NCI-H526 treated with DMSO at 0.1 percent for 48 hours (cell line): ENCODE measurements around the gene MAP2K3.

Experiments
- DNase-seq: peaks from one replicate; lab custom pipeline; 2025; lab: John Stamatoyannopoulos, UW

The MAP2K3 gene

DNA sequence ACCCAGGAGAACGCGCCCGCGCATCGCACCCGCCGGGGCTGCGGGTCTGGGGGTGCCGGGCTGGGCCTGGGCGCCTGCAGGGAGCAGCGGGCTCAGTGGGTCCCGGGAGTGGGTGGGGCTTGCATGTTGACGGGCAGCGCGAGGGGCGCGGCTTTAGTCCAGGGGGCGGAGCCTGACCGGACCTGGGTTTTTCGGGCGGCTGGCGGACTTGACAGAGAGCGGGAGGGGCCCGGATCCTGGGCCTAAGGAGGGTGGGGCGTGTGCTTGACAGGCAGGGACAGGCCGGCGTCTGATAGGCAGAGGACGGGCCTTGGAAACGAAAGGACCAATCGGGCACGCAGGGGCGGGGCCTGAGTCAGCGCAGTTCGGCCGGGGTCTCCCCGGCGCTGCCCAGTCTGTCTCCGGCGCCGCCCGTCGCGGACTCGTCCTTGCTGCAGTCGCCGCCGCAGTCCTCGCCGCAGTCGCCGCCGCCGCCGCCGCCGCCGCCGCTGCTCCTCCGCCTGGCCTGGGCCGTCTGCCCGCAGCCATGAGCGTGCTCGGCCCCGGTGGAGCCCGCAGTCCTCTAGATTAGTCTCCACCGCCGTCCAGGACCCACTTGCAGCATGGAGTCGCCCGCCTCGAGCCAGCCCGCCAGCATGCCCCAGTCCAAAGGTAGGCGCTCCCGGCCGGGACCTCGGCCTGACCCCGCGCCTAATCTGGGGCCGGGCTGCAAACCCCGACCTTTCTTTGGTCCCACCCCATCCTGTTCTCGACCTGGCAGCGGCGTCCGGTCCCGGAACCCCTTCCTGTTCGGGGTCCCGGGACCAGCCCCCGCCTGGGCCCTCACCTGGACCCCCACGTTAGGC, at the start of gene MAP2K3:
Gene MAP2K3 (plus strand): TSS at position 393 of the 845 bp plus-strand sequence. CDS start 210 bp downstream, at position 603.
- DNase-seq, result peak; percentile 91

DNA sequence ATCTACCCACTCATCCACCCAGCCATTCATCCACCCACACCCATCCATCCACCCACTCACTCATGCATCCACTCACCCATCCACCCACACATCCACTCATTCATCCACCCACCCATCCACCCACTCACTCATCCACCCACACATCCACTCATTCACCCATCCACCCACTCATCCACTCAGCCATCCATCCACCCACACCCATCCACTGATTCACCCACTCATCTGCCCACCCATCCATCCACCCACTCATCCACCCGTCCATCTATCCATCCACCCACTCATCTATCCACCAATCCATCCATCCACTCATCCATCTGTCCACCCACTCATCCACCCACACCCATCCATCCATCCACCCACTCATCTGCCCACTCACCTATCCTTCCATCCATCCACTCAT, 48.6 kb upstream of the MAP2K3 start:
- DNase-seq, result no peak

DNA sequence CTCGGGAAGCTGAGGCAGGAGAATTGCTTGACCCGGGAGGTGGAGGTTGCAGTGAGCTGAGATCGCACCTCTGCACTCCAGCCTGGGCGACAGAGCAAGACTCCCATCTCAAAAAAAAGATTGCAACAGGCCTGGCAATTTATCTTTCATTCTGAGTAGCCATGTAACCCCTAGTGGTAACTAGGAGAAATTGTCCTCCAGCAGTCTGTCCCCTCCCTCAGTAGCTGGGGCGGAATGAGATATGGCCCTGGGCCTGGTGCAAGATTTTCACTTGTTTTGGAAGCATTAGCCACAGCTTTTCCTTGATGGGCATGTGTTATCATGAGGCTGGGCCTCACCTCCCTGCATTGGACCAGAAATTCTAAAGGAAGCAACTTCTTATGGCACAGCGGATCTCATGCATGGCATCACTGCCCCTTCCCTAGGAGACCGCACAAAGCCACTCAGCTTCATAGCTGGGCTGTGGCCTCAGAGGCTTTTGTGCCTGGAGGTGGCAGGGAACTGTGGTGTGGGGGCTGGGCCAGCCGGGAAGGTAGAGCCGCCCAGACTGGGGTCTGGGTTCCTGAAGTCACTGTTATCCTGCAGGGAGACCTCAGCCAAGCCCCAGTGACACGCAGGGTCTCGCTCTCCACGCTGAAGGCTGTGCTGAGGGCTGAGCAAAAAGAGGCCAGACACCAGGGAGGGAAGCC, 44.7 kb upstream of the MAP2K3 start:
- no peak for DNase-seq

DNA sequence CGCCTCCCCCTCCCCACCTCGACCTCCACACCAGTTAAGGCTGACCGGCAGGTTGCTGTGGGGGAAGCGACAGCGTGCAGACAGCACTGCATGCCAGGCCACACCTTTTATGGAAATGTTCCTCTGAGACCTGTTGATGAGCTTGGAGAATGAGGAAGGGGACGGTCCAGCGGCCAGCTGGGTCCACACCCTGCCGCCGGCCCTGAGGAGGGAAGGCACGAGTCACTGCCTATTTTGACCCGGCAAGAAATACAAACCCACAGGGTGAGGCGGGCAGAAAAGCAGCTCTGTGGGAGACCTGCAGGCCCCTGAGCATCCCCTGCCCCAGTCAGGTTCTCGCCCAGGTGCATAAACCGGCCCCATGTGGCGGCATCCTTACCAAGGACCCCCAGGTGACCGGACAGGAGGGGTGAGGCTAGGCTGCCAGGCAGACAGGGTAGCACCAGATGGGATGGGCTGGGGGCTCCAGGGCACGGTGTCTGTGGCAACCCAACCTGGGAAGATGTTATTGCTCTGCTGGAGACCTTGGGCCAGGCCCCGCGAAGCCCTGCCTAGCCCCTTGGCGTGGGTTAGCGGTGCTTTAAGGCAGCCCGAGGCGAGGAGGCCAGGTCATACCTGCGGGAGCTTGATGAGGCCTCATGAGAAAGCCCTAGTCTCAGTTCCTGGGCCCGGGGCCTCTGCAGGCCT, 44.0 kb upstream of the MAP2K3 start:
- DNase-seq, result no peak

DNA sequence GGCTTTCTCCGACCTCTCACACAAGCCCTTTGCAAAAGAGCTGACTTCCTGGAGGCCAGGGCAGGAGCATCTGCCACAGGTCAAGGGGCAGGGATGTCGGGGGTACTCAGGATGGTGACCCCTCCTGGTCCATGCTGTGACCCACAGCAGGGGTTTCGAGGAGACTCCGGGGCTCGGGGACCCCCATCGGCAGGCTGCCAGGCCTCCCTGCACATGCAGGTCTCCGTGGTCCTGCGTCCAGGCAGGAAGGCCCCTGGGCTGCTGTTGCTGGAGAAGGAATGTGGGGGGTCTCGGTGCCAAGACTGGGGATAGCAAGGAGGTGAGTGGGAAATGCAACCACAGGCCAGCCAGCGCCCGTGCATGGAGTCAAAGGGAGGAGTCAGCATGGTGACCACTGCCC, 42.9 kb upstream of the MAP2K3 start:
- DNase-seq, result no peak

DNA sequence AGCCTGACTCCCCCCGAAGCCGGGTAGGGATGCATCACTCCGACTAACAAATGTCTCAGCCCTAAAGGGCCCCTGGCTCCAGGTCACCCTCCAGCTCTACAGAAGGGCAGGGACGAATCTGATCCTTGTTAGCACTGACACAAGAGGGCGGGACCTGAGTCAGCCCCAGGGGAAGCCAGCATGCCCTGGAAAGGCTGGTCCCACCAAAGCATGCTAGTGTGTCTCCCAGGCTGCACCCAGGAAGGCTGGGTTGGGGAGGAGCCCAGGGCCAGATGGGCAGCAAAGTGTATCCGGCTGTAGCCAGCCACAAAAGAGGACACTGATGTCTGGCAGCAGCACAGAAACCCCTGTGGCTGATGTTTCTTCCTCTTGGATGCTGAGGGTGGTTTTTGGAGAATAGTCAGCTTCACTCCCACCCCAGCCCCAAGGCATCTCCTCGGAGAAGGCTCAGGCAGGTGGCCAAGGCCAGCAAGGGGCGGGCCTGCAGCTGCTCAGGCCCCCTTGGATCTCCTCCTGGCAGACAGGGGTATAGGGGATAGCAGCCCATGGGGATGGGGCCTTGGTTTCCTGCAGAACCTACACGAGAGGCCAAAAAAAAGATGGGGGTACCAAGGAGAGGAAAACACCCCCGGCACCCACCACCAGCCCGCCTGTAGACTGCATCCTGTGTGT, 42.3 kb upstream of the MAP2K3 start:
- no peak for DNase-seq

DNA sequence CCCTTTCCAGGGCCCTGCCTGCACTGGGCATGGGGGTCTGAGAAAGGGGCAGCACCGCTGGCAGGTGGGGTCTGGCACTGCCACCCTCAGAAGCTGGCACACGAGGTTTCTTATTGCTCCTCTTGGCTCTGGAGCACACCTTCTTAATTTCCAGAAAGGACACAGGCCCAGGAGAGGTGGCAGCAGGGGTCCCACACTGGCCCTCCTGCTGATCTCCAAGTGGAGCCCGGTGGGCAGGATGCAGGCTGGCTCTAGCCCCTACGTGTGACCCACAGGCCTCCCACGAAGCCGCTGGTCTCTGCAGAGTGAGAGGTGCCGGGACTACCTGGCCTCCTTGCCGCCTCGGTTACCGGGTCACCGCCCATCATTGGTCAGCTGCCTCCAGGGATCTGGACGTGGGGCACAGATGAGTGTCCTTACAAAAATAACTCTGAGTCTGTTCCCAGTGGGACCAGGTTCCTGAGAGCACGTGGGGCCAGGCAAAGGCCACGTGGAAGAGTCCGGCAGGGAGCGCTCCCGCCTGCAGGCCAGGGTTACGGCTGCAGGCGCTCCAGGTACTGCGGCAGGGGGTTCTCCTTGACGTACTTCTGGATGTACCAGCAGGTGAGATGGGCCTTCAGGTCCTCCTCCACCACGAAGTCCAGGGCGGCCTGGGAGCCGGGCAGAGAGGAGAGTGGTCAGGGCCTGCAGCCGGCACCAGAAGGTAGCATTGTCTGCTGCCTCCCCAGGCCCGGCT, 41.6 kb upstream of the MAP2K3 start:
- DNase-seq, result no peak

DNA sequence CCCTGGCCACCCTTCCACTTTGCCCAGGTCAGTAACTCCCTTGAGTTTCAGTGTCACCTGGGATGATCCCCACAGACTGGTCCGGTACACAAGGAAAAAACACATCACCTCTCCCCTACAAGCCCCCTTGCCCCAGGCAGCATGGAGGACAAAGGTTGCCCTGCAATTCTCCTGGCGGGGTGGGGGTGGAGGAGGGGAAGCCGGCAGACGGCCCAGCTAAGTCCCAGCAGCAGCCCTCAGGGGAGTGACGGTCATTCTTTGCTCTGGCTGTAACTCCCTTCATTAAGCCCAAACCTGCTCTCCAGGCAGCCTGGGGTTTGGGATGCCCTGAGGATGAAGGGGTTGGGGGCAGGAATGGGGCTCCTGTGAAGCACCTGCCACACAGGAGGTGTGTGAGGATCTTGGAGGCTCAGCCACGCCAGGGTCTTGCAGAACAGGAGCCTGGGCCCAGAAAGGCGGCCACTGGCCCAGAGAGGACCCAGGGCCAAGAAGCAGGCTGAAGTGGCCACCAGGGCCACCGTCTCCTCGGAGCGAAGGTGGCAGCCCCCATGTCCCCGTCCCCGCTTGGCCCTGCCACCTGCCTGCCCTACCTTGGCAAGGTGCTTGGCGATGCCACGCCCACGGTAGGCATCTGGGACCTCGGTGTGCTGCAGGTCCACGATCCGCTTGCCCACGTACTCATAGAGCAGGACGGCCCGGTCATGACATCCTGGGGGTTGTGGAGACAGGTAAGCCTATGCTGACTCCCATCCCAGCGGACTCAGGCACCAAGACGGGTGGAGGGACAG, 40.8 kb upstream of the MAP2K3 start:
- DNase-seq, result no peak

DNA sequence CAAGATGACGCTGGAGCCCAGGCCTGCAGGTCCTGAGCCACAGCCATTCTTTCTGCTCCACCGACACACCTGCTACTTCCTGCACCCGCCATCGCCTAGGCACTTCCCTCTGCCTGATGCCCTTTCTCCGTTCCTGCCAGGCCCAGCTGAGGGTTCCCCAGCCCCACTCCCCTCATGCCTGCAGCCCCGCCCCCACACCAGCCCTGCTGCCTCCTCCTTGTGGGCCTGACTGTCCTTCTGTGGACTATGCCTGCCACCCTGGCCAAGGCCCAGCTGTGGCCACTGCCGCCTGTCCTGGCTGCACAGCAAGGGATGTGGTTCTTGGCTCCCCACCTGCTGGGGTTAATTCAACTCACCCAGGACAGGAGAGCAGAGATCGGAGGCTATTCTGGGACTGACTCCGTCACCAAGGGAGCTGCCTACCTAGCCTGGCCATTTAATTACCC, 38.8 kb upstream of the MAP2K3 start:
- DNase-seq, result no peak

DNA sequence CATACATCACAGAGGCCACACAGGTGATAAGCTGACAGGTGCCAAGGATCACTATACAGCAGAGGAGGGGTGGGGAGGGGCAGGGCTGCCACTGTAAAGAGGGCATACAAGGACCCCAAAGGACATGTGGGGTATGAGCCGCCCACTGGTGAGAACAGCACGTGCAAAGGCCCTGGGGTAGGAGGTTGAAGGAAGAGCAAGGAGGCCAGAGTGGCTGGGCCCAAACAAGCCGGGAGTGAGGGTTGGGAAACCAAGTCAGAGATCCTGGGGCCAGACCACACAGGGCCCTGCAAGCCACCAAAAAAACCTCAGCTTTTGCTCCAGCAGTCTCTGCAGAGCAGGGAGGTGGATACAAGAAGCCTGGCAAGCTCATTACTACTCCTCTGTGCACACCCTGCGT, 37.8 kb upstream of the MAP2K3 start:
- DNase-seq, result no peak

DNA sequence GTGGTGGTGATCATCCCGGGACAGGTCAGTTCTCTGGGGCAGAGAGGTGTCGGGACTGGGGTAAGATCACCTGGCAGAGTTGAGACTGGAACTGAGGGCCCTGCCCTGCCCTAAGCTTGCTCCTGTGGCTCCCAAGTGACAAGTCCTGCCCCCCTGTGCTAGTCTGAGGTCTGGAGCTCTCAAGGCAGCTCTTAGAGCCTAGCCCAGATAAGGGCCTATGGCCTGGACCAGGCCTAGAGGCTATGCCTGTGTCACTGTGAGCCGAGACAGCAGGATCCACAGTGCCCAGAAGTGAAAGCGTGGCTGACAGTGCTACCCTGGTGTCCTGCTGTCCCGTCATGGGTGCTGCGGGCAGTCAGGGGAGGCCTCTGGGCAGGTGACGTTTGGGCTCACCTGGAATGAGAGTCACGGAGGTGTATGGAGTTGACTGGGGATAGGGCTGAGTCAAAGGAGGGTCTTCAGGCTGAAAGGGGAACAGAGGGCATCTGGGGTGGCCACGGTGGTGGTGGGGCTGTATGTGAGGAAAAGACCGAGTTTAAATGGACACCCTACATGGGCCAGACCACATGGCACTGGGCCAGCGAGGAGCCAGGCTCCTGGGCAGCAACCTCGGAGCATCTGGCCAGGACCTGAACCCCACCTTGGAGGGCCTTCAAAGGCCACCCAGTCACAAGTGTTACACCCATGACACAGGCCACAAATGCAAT, 36.8 kb upstream of the MAP2K3 start:
- DNase-seq, result no peak

DNA sequence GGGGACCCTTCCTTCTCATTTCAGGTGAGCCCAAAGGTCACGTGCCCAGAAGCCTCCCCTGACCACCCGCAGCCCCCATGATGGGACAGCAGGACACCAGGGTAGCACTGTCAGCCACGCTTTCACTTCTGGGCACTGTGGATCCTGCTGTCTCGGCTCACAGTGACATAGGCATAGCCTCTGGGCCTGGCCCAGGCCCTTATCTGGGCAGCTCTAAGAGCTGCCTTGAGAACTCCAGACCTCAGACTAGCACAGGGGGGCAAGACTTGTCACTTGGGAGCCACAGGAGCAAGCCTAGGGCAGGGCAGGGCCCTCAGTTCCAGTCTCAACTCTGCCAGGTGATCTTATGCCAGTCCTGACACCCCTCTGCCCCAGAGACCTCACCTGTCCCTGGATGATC, 36.0 kb upstream of the MAP2K3 start:
- DNase-seq, result no peak

DNA sequence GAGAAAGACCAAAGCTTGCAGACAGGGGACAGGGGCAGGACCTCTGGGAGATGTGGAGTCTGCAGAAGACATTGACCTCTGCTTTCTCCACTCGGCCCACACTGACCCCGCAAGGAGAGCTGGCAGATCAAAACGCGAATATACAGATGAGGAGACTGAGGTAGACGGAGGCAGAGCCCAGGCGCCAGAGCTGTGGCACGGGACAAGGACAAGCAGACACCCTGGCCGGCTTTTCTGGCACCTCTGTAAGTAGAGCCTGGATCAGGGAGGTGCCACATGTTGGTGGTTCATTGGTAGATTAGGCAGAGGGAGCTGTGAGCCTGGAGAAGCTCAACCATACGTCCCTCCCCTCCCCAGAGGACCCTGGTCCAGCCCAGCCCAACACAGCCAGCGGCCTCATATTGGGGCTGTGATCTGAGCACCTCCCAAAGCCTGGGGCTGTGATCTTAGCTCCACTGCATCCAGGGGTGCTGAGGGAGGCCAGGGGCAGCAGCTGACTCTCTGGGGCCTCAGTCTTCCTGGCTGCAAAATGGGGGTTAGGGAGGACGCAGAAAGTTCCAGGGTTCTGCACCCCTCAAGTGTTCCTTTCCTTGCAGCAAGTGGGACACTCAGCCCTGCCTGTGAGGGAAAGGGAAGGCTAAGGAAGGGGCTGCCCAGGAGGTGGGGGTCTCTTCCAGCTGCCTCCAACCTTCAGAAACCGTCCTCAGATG, 35.3 kb upstream of the MAP2K3 start:
- no peak for DNase-seq

DNA sequence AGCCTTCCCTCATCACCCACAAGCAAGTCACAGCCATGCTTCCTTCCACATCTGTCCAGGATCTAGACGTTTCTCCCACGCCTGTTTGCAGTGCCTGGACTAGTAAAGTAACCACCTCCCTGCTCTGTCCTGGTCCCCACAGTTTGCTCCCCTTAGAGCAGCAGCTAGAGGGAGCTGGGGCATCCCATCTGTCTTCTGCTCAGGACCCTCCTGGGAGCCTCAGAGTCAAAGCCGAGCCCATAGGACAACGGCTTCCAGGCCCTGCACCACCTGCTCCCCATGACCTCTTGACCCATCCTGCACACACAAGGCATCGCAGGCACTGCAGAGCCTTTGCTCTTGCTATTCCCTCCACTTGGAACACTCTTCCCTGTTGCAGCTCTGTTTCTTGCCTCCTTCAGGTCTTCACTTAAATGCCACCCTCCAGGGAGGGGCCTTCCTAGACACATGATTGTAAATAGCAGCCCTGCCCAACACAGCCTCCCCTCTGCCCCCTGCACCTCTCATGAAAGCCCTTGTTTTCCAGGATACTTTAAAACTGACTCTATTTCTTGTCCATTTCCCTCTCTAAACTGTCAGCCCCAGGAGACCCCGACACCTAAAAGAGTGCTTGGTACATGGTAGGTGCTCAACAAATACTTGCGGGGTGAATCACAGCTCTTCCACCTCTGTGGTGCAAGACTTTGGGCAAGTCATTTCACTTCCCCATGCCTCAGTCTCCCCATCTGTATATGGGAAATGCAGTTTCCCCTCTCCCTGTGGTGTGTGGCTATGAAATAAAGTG, 34.4 kb upstream of the MAP2K3 start:
- no peak for DNase-seq

DNA sequence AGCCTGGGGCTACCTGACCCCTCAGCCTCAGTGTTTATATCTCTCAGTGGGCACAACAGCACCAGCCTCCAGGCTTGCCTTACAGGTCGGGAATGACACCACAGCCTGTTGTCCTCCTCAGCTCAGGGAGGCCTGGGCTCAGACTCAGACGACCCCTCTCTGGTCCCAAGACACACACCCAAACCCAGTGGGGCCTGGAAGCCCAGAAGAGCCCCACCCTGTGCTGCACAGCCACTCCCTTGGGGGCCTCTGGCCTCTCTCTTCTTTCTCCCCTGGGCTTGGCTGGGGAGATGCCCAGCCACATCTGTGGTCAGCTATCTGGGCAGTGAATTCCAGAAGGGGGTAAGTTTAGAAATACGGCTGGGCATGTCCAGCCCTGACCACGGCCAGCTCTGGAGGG, 33.7 kb upstream of the MAP2K3 start:
- DNase-seq, result no peak

DNA sequence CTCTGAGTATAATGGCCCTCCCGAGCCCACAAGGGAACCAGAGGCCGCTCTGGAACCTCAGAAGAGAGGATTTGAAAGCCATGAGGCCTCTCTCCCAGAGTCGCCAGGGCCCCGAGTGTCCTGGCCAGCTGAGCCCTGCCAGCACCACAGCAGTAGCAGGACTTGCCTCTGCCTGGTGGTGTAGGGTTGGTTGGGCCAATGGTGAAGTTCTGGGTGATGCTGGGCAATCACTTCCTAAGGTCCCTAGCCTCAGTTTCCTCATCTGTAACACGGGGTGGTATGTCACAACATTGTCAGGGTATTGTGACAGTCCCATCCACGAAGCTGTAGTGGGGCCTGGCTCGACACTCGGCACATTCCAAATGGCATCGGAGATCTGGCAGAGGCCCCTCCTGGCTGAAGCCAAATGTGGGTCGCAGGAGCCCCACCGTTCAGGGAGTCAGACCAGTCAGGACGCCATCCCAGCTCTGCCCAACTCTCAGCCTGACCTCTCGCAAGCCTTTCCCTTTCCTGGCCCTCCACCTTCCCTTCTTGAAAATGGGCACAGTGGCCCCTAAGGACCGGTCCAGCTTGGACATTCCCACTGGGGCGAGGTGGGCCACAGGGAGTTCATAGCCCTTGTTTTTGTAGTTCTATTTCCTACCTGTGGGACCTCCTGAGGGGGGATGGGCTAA, 33.0 kb upstream of the MAP2K3 start:
- no peak for DNase-seq

DNA sequence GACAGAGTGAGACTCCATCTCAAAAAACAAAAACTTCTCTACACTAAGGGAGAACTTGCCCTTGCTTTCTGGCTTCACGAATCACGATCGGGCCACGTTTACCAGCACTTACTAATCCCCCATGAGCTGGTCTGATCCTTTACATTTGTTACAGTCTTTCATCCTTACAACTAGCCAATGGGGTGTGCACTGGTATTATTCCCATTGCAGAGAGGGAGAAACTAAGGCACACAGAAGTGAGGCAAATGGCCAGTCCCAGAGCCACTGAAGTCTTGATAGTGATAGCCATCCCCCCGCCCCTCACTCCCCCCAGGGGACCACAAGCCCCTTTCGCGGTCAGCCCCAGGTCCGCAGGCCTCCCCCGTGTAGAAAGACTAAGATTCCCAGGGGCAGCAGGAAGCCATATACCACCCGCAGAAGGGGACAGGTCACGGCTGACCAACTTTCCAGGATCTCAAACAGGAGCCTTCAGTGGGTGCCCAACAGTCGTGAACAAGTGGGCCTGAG, 32.2 kb upstream of the MAP2K3 start:
- no peak for DNase-seq
